ENCODE results near the gene DNAAF3.

DNA sequence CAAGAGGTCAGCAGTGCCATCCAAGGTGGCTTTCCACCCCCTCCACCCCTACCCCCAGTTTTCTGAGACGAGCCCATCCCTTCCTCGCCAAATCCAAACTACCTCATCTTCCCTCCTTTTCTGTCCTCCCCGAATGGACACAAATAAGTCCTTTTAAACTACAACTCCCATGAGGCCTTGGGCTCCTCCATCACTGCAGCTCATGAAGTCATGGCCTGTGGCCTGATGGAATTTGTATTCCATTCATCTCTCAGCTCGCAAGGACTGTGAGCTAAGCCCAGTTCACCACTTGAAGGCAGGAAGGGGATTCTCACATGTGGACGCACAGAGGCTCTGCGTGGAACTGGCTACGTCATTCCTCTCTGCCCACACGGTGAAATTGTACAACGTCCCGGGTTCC is 30.4 kb upstream of the DNAAF3 start:
- TF ChIP-seq SIN3A (IDR thresholded peaks at IDR 0.05; ENCODE audit: borderline replicate concordance, low read depth, low read length) (no peak), CHD2 (IDR thresholded peaks at IDR 0.05; ENCODE audit: low read length, partially characterized antibody) (no peak), GABPA (IDR thresholded peaks at IDR 0.05; ENCODE audit: low read depth) (no peak), POLR2AphosphoS5 (IDR thresholded peaks at IDR 0.05; ENCODE audit: low read depth, low read length) (no peak), MEF2A (IDR thresholded peaks at IDR 0.05; ENCODE audit: borderline replicate concordance, low read depth) (no peak)
- TF ChIP-seq, protein P1, sequence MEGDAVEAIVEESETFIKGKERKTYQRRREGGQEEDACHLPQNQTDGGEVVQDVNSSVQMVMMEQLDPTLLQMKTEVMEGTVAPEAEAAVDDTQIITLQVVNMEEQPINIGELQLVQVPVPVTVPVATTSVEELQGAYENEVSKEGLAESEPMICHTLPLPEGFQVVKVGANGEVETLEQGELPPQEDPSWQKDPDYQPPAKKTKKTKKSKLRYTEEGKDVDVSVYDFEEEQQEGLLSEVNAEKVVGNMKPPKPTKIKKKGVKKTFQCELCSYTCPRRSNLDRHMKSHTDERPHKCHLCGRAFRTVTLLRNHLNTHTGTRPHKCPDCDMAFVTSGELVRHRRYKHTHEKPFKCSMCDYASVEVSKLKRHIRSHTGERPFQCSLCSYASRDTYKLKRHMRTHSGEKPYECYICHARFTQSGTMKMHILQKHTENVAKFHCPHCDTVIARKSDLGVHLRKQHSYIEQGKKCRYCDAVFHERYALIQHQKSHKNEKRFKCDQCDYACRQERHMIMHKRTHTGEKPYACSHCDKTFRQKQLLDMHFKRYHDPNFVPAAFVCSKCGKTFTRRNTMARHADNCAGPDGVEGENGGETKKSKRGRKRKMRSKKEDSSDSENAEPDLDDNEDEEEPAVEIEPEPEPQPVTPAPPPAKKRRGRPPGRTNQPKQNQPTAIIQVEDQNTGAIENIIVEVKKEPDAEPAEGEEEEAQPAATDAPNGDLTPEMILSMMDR (IDR thresholded peaks at IDR 0.05), result no peak
- TF ChIP-seq, protein P2, sequence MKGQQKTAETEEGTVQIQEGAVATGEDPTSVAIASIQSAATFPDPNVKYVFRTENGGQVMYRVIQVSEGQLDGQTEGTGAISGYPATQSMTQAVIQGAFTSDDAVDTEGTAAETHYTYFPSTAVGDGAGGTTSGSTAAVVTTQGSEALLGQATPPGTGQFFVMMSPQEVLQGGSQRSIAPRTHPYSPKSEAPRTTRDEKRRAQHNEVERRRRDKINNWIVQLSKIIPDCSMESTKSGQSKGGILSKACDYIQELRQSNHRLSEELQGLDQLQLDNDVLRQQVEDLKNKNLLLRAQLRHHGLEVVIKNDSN (IDR thresholded peaks at IDR 0.05; ENCODE audit: borderline replicate concordance, low read depth), result no peak
